ENCODE data around the gene HBM. TPM values are rescaled to one million over a fixed set of nuclear protein-coding genes. Genes with fewer than 3 reads are reported as not detected.
A peak's percentile ranks its signal among the peaks of the same experiment; 100 is the strongest.
"Not testable (repeated sequence)": the region's sequence is repeated elsewhere in the genome, so short reads cannot be mapped to it uniquely, and the experiment has no call there.

The HBM gene
- total RNA-seq, 6 experiments from 2014 or later: 1.1 to 8.4 (median 2.0) TPM; not detected in 2

GRCh38 chr16:168424-168823, 2.6 kb downstream of the HBM start:
- H3K27ac ChIP-seq: no peak overlapping the region
- ATAC-seq (no peak), DNase-seq (no peak)
- no peak overlapping the region for H3K4me3 ChIP-seq
- peaks cover 0 to 7% (median 0%) of the 10 kb centered on the region in 4 donors for H3K4me1 ChIP-seq
- TF ChIP-seq CTCF (IDR thresholded peaks at IDR 0.05) (no peak), POLR2A (IDR thresholded peaks at IDR 0.05) (no peak)
- H3K36me3 ChIP-seq: no peaks in the 10 kb centered on the region
- intact Hi-C loops (cut with DNase I): no loop called here
- no peaks in the 10 kb centered on the region for H3K9me3 ChIP-seq
- 36% methylated on average over 5 of the region's 6 CpGs for WGBS (ENCODE audit: insufficient coverage, low coverage, low lambda C conversion rate, missing lambda C conversion rate)
- H3K27me3 ChIP-seq: peaks cover 17 to 43% of the 10 kb centered on the region in 2 donors

GRCh38 chr16:169014-169413, 3.2 kb downstream of the HBM start:
- no peak overlapping the region for H3K4me3 ChIP-seq
- H3K27ac ChIP-seq: no peak overlapping the region
- H3K4me1 ChIP-seq: peaks cover 0 to 7% (median 0%) of the 10 kb centered on the region in 4 donors
- no peaks in the 10 kb centered on the region for H3K9me3 ChIP-seq
- DNase-seq: no peak
- no peak for ATAC-seq
- TF ChIP-seq CTCF (IDR thresholded peaks at IDR 0.05) (no peak), POLR2A (IDR thresholded peaks at IDR 0.05) (no peak)
- WGBS (ENCODE audit: insufficient coverage, low coverage, low lambda C conversion rate, missing lambda C conversion rate): 0% methylated on average over 3 of the region's 3 CpGs
- peaks cover 17 to 43% of the 10 kb centered on the region in 2 donors for H3K27me3 ChIP-seq
- intact Hi-C loops (cut with DNase I): no loop called here
- H3K36me3 ChIP-seq: no peaks in the 10 kb centered on the region

GRCh38 chr16:170088-170507, 4.3 kb downstream of the HBM start:
- H3K4me1 ChIP-seq; H3K27ac ChIP-seq; intact Hi-C loops (cut with DNase I); H3K4me3 ChIP-seq; H3K9me3 ChIP-seq; H3K36me3 ChIP-seq: not testable (repeated sequence)
- DNase-seq (peak in 1 of 3 donors; percentile 38), ATAC-seq (peak; percentile 52 to 79 (median 64))
- H3K27me3 ChIP-seq: peaks cover 17 to 42% of the 10 kb centered on the region in 2 donors
- WGBS (ENCODE audit: insufficient coverage, low coverage, low lambda C conversion rate, missing lambda C conversion rate): 0% methylated on average over 3 of the region's 5 CpGs

- WGBS (ENCODE audit: insufficient coverage, low coverage, low lambda C conversion rate, missing lambda C conversion rate): 0% methylated on average over 1 of the region's 1 CpG
- intact Hi-C loops (cut with DNase I): no loop called here
- Histone ChIP-seq H3K36me3 (no peaks in the 10 kb centered on the region), H3K27ac (no peak overlapping the region), H3K27me3 (peaks cover 15 to 35% of the 10 kb centered on the region in 2 donors), H3K4me1 (peaks cover 0 to 2% (median 0%) of the 10 kb centered on the region in 4 donors), H3K9me3 (no peaks in the 10 kb centered on the region), H3K4me3 (no peak overlapping the region)
- DNase-seq (no peak), ATAC-seq (no peak)
- TF ChIP-seq CTCF (IDR thresholded peaks at IDR 0.05): no peak
- no peak for TF ChIP-seq POLR2A (IDR thresholded peaks at IDR 0.05)
Observed at GRCh38 chr16:170788-171187, 5.0 kb downstream of the HBM start.

- H3K4me1 ChIP-seq; H3K27ac ChIP-seq; H3K9me3 ChIP-seq; H3K36me3 ChIP-seq; ATAC-seq; intact Hi-C loops (cut with DNase I); DNase-seq; H3K4me3 ChIP-seq: not testable (repeated sequence)
- H3K27me3 ChIP-seq: peaks cover 4 to 19% of the 10 kb centered on the region in 2 donors
- no CpG with 5 or more reads among the region's 74 CpGs for WGBS (ENCODE audit: insufficient coverage, low coverage, low lambda C conversion rate, missing lambda C conversion rate)
Observed at GRCh38 chr16:172374-172941, 6.7 kb downstream of the HBM start, which contains the start of gene HBA2. TSS of gene HBA2 (plus strand) at chr16:172876. CDS start at chr16:172913, 37 bp downstream.

GRCh38 chr16:173211-173854, 7.6 kb downstream of the HBM start:
- ATAC-seq; DNase-seq; H3K36me3 ChIP-seq; H3K27ac ChIP-seq; H3K4me1 ChIP-seq; H3K9me3 ChIP-seq; intact Hi-C loops (cut with DNase I); H3K4me3 ChIP-seq: not testable (repeated sequence)
- no CpG with 5 or more reads among the region's 44 CpGs for WGBS (ENCODE audit: insufficient coverage, low coverage, low lambda C conversion rate, missing lambda C conversion rate)
- H3K27me3 ChIP-seq: peaks cover 4 to 16% of the 10 kb centered on the region in 2 donors

- peak in 1 of 3 donors; percentile 41 for DNase-seq
- WGBS (ENCODE audit: insufficient coverage, low coverage, low lambda C conversion rate, missing lambda C conversion rate): 22% methylated on average over 5 of the region's 13 CpGs
- peaks cover 4 to 17% of the 10 kb centered on the region in 2 donors for H3K27me3 ChIP-seq
- H3K27ac ChIP-seq; H3K4me3 ChIP-seq; H3K4me1 ChIP-seq; intact Hi-C loops (cut with DNase I); H3K36me3 ChIP-seq; H3K9me3 ChIP-seq: not testable (repeated sequence)
- ATAC-seq: peak in 3 of 4 donors; percentile 28 to 63 (median 41)
Observed at GRCh38 chr16:173928-174769, 8.4 kb downstream of the HBM start.
